HG03354 (cell line): Measurements from ENCODE around the gene DIO3.

Source experiments
- ATAC-seq: cut with Tn5 transposase; IDR thresholded peaks from one replicate; pipeline ENCODE4 v1.9.1; 2021; ENCODE audit warnings: mild to moderate bottlenecking; ENCODE audit not compliant: unreplicated experiment, poor library complexity, severe bottlenecking

The DIO3 gene

GRCh38 chr14:101577221-101577909, 16.1 kb downstream of the DIO3 start:
- ATAC-seq = no peak

GRCh38 chr14:101578489-101578888, 17.2 kb downstream of the DIO3 start:
- ATAC-seq = no peak

- no peak for ATAC-seq
Measured at GRCh38 chr14:101579372-101580080, 18.2 kb downstream of the DIO3 start.

- no peak for ATAC-seq
Measured at GRCh38 chr14:101581806-101582205, 20.5 kb downstream of the DIO3 start.

GRCh38 chr14:101582294-101582693, 21.0 kb downstream of the DIO3 start:
- ATAC-seq = no peak

- ATAC-seq = no peak
Measured at GRCh38 chr14:101583006-101583714, 21.9 kb downstream of the DIO3 start.

- no peak for ATAC-seq
Measured at GRCh38 chr14:101583715-101584054, 22.4 kb downstream of the DIO3 start.

- no peak for ATAC-seq
Measured at GRCh38 chr14:101584055-101584859, 23.0 kb downstream of the DIO3 start.

- no peak for ATAC-seq
Measured at GRCh38 chr14:101585211-101585610, 23.9 kb downstream of the DIO3 start.

- no peak for ATAC-seq
Measured at GRCh38 chr14:101586531-101587430, 25.5 kb downstream of the DIO3 start.

- no peak for ATAC-seq
Measured at GRCh38 chr14:101587441-101587911, 26.2 kb downstream of the DIO3 start.

GRCh38 chr14:101588286-101588975, 27.1 kb downstream of the DIO3 start:
- ATAC-seq = no peak

- ATAC-seq = no peak
Measured at GRCh38 chr14:101588990-101589389, 27.7 kb downstream of the DIO3 start.

- no peak for ATAC-seq
Measured at GRCh38 chr14:101589486-101590015, 28.3 kb downstream of the DIO3 start.

GRCh38 chr14:101590062-101590461, 28.8 kb downstream of the DIO3 start:
- ATAC-seq = no peak

- ATAC-seq = no peak
Measured at GRCh38 chr14:101590616-101591015, 29.3 kb downstream of the DIO3 start.

- no peak for ATAC-seq
Measured at GRCh38 chr14:101591121-101591520, 29.8 kb downstream of the DIO3 start.

- ATAC-seq = no peak
Measured at GRCh38 chr14:101591582-101591981, 30.3 kb downstream of the DIO3 start.
